GM19023 (cell line): Measurements from ENCODE around the gene MYL7.

ENCODE experiments used
- ATAC-seq: cut with Tn5 transposase; IDR thresholded peaks from one replicate; pipeline ENCODE4 v1.9.1; 2021; ENCODE audit warnings: mild to moderate bottlenecking, moderate library complexity; ENCODE audit not compliant: unreplicated experiment

The MYL7 gene

GRCh38 chr7:44150966-44151941 lies 10.1 kb upstream of the MYL7 start:
- ATAC-seq: no peak

DNA sequence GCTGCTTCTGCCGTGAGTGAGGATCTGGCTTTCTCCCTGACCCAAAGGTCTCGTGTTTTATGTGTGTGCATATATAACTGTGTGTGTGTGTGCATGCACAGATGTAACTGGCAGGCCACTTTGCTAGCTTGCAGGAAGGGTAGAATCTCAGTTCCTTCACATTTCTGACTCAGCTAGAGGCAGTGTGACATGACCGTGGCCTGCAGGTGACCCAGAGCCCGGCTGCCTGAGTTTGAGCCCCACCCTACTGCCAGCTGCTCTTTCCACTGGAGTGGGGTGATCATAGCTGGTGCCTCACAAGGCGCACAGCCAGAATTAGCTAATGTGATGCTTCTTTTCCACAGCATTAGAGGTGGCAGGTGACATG lies 9.3 kb upstream of the MYL7 start:
- no peak for ATAC-seq

DNA sequence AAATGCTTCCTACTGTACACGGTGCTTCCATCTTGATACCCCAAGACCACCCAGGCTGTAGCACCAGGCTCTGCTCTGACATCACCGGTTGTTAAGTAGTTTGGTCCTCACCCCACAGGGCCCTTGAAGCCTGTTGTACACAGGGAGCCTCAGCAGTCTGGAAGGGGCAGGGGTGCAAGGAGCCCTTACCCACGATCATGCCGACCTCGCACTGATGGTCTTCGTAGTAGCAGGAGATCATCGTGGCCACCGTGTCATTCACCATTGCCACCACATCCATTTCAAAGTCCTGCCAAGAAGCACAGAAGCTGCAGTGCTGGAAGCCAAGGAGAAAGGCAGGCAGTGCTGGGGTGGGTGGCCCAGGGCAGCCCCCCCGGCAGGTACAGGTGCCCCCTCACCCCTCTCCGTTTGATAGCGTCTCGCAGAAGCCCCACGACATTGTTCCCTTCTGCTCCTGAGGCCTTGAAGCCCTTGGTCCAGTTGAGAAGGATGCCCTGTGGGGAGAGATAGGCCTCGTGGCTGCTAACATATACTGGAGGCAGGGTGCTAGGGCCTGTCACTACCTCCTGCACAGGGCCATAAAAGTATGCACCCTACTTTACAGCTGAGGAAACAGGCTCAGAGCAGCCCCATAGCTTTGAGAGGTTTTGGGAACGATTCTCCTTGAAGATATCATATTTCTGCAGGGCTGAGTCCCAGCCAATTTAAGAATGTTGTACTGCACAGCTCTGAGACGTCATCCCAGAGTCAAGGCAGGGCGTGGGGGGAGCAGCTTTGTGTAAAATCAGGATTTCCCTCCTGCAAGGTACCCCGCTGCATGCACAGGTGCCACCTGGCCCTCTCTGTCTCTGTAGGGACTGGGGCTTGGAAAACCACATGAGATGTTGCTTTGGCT lies 8.7 kb upstream of the MYL7 start:
- no peak for ATAC-seq

GRCh38 chr7:44148961-44149536 lies 7.9 kb upstream of the MYL7 start:
- no peak for ATAC-seq

GRCh38 chr7:44148166-44148565 lies 7.0 kb upstream of the MYL7 start:
- ATAC-seq: no peak

DNA sequence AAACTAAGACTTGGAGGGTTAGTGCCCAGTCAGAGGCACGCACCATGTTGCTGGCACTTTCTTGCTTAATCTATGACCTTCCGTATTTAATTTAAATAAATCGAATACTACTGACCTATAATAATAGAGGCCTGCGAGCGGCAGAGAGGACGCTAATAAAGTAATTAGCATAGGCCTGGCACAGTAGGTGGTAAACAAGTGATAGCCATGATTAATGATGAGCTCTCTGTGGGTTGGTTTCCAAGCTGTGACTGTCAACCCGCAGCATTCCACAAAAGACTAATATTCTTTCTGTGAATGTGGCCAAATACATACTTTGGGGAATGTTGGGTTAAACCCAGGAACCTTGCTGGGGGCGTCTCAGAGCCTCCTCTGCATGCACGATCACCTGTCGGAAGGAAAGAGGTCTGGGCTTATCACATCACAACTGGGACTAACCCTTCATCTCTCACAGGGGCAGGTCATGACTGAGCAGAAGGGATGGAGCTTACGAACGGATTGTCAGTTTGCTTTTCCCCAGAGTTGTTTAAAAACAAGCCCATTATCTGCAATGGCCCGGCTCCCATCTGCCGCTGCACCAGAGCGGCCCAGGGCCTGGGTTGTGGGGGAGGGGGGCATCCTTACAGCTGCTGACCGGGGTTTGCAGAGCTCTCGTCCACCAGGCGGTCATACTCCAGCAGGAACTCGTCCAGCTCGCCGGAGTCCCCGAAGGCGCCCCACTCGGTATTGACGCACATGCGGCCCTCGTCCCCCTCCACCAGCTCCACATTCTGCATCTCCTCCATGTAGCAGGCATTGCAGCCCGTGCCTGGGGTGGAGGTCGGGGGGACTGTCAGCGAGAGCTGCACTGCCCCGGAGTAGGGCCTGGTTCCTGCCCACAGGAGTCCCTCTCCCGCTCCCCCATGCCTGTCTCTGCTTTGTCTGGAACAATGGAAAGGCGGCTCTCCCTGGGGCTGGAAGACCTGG lies 6.2 kb upstream of the MYL7 start:
- no peak for ATAC-seq

DNA sequence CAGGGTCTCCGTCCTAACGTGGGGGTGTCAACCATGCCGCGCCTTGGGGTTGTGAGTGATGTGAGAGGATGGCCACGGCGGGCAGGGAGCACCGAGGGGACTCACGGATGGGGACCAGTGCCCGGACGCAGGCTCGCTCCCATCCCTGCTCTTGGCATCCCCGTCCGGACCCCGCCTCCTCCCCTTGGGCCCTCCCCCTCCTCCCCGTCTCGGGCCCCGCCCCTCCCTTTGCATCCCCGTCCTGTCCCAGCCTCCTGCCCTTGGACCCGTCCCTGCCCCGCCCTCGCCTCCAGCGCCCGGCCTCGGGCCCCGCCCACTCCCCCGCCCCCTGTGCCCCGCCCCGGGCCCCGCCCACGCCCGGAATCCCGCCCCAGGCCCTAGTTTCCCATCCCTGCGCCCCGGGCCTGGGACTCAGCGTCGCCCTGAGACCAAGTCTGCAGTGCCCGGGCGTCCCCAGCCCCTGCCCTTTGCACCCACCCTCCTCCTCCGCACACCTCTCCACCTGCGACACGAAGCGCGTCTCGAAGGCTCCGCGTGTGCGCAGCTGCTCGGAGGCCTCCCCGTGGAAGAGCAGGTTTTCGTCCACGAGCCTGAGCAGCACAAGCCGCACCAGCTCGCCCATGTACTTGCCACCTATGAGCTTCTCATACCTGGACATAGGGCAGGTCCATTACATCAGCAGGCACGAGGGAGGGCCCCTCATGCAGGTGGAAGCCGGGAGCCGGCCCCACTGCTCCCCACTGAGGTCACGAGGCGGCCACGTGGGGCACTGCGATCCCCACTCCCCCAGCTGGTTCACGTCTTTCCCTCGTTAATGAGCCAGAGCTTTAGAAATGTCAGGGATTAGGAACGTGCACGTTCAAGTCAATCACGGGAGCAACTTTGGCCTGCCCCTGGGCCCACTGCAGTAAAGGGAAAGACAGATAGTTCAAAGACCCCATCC lies 5.1 kb upstream of the MYL7 start:
- ATAC-seq: no peak

- ATAC-seq: no peak
These were observed 4.4 kb upstream of the MYL7 start for GRCh38 chr7:44145479-44145968.

- no peak for ATAC-seq
These were observed 3.9 kb upstream of the MYL7 start for GRCh38 chr7:44144968-44145478.

GRCh38 chr7:44144426-44144967 lies 3.4 kb upstream of the MYL7 start:
- no peak for ATAC-seq

- ATAC-seq: no peak
These were observed 2.6 kb upstream of the MYL7 start for GRCh38 chr7:44143646-44144250.

GRCh38 chr7:44142028-44142427 lies 896 bp upstream of the MYL7 start:
- no peak for ATAC-seq

DNA sequence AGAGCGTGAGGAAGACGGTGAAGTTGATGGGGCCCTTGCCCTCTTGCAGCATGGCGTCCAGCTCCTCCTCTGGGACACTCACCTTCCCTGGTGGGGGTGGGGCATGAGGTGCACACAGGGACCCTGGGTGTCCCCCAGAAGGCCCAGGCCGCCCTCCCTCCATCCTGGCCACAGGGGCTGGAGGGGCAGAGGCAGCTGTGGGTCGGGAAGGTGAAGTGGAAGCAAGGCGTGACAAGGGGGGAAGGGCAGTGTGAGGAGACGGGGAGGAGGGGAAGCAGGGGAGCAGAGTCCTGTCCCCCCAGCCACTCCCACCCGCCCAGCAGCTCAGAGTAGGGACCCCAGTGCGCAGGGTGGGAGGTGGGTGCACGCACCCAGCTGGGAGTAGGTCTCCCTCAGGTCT lies 791 bp downstream of the MYL7 start:
- no peak for ATAC-seq

- no peak for ATAC-seq
These were observed 1.7 kb downstream of the MYL7 start for GRCh38 chr7:44139311-44140010.

- no peak for ATAC-seq
These were observed 2.4 kb downstream of the MYL7 start for GRCh38 chr7:44138698-44139097.

- ATAC-seq: no peak
These were observed 4.4 kb downstream of the MYL7 start for GRCh38 chr7:44136731-44137130.

- ATAC-seq: no peak
These were observed 6.0 kb downstream of the MYL7 start for GRCh38 chr7:44134943-44135628.
